Measurements from ENCODE around the gene FYN. TPM values are rescaled to one million over a fixed set of nuclear protein-coding genes. Genes with fewer than 3 reads are reported as not detected.

Gene FYN
- total RNA-seq, 2 donors from 2014 or later: 25.7 to 83.1 TPM

- Histone ChIP-seq H3K36me3 (replicated peaks in 1 of 2; ENCODE audit: insufficient read depth in 1 of 2, low read depth in 2 of 2) (no peaks in the 10 kb centered on the region), H3K4me1 (peaks cover under 1% of the 10 kb centered on the region), H3K27me3 (no peaks in the 10 kb centered on the region), H3K4me3 (no peak overlapping the region), H3K27ac (no peak overlapping the region), H3K9me3 (no peaks in the 10 kb centered on the region)
- 63 to 66% methylated on average over 6 of the region's 6 CpGs for WGBS, 2 donors
- ATAC-seq (no peak), DNase-seq (no peak)
- intact Hi-C loops (cut with DNase I): no loop called here
- no peak for TF ChIP-seq POLR2A (IDR thresholded peaks at IDR 0.05)
- no peak for TF ChIP-seq CTCF (IDR thresholded peaks at IDR 0.05)
Observed at GRCh38 chr6:111865049-111865585, 8.1 kb downstream of the FYN start.

DNA sequence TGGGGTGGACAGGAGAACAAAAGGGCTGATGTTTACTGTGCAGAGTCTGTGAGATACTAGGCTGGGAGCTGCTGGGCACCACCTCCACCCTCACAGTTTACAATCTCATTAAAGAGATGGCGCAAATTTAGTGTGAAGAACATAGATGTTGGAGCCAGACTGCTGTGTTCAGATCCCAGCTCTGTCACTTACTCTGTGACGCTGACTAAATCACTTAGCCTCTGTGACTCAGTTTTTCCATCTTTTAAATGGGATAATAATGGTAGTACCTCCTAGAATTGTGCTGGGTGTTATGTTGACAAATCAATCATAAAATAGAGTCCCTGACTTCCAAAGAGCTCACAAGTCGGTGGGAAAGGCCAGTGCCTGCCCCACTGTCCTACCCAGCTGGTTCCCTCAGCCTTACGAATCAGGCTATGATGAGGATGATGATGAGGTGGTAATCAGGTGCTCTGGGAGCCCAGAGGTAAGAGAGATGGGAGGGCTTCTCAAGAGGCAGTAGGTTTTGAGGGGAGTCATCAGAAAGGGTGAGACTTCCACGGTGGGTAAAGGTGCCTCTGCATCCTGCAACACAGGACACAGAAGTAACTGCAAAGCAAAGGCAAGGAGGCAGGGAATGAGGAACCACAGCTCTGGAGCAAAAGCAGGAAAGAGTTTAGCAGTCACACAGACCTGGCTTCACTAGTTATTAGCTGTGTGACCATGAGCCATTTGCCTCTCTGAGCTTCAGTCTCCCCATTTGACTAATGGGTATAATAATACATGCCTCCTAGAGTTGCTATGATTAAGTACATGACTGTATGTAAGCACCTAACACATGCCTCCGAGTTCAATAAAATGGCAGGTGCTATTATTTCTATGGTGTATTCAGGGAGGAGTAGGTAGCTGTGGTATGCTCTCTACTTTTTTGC lies 8.9 kb downstream of the FYN start:
- H3K4me3 ChIP-seq: no peak overlapping the region
- no peak for ATAC-seq
- no peak for TF ChIP-seq POLR2A (IDR thresholded peaks at IDR 0.05)
- no peak for TF ChIP-seq CTCF (IDR thresholded peaks at IDR 0.05)

GRCh38 chr6:111862741-111863140 lies 10.5 kb downstream of the FYN start:
- no peak for TF ChIP-seq POLR2A (IDR thresholded peaks at IDR 0.05)
- TF ChIP-seq CTCF (IDR thresholded peaks at IDR 0.05): no peak
- Histone ChIP-seq H3K36me3 (replicated peaks in 1 of 2; ENCODE audit: insufficient read depth in 1 of 2, low read depth in 2 of 2) (no peaks in the 10 kb centered on the region), H3K27me3 (no peaks in the 10 kb centered on the region), H3K27ac (no peak overlapping the region), H3K4me3 (no peak overlapping the region), H3K4me1 (no peaks in the 10 kb centered on the region), H3K9me3 (no peaks in the 10 kb centered on the region)
- ATAC-seq (no peak), DNase-seq (no peak)
- intact Hi-C loops (cut with DNase I): no loop called here
- WGBS, 2 donors: 75 to 78% methylated on average over 6 of the region's 6 CpGs

More for the DNA sequence above, 8.9 kb downstream of the FYN start:
- intact Hi-C loops (cut with DNase I): no loop called here
- no peaks in the 10 kb centered on the region for H3K4me1 ChIP-seq
- H3K27ac ChIP-seq: no peak overlapping the region
- no peaks in the 10 kb centered on the region for H3K27me3 ChIP-seq
- no peaks in the 10 kb centered on the region for H3K9me3 ChIP-seq
- no peak for DNase-seq
- 73 to 74% methylated on average over 6 of the region's 6 CpGs for WGBS, 2 donors
- no peaks in the 10 kb centered on the region for H3K36me3 ChIP-seq (replicated peaks in 1 of 2; ENCODE audit: insufficient read depth in 1 of 2, low read depth in 2 of 2)

DNA sequence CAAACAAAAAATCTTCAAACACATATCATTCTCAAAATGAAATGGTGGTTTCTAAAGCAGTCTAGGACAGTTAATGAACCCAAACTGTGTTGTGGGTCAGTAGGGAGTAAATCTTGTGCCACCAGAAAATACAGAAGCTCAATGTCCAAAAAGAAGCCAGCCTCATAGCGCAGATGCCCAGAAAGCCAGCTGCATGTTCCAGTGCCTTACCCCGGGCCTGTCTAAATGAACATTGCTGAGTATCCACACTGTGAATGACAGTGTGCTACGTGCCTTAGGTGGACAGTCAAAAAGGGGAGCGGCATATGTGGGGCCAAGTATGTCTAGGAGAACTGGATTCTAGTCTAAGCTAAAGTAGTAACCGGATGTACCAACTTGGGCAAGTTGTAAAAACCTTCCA lies 10.9 kb downstream of the FYN start:
- Histone ChIP-seq H3K27me3 (no peaks in the 10 kb centered on the region), H3K4me3 (no peak overlapping the region), H3K27ac (no peak overlapping the region), H3K9me3 (no peaks in the 10 kb centered on the region), H3K36me3 (replicated peaks in 1 of 2; ENCODE audit: insufficient read depth in 1 of 2, low read depth in 2 of 2) (no peaks in the 10 kb centered on the region), H3K4me1 (no peaks in the 10 kb centered on the region)
- intact Hi-C loops (cut with DNase I): no loop called here
- ATAC-seq (no peak), DNase-seq (no peak)
- WGBS, 2 donors: 91 to 92% methylated on average over 5 of the region's 5 CpGs
- TF ChIP-seq POLR2A (IDR thresholded peaks at IDR 0.05) (no peak), CTCF (IDR thresholded peaks at IDR 0.05) (no peak)
